IMR-90 (cell line): ENCODE data around the gene LMTK2. TPM values are rescaled to one million over a fixed set of nuclear protein-coding genes. Genes with fewer than 3 reads are reported as not detected.

Experiments used
- ATAC-seq: fragments of 200-7000 bp; cut with Tn5 transposase; 2 replicates; pipeline ENCODE4 v1.9.1; 2020; ENCODE audit warnings: low read depth, mild to moderate bottlenecking, moderate library complexity
- BruUV-seq: library from RNA; stranded (reverse); fragments of 400-500 nt; replicated peaks from 2 replicates; lab custom pipeline; 2021; lab: Mats Ljungman, UMichigan
- CTCF ChIA-PET: fragments of 300-600 bp; formaldehyde crosslinking; extraction: SDS; loops from one replicate; lab custom pipeline; 2021; ENCODE audit warnings: antibody characterized with exemption; lab: Yijun Ruan, JAX
- POLR2A ChIA-PET: fragments of 300-600 bp; sonication (Branson Sonifier 250); formaldehyde crosslinking; loops from one replicate; lab custom pipeline; 2022; ENCODE audit warnings: antibody characterized with exemption; ENCODE audit not compliant: unreplicated experiment; lab: Charles Lee
- DNase-seq: peaks from one replicate; pipeline ENCODE4 v3.0.0; 2013
- H2AFZ ChIP-seq: replicated peaks from 2 replicates; pipeline ENCODE3; 2013; ENCODE audit warnings: low read length, mild to moderate bottlenecking; ENCODE audit not compliant: poor library complexity
- H2AK5ac ChIP-seq: 2 replicates; pipeline ENCODE4 v1.6.1; 2013; ENCODE audit warnings: low read depth, low read length, inconsistent platforms
- H2AK9ac ChIP-seq: replicated peaks from 2 replicates; pipeline ENCODE3; 2013; ENCODE audit warnings: mild to moderate bottlenecking, low read depth, low read length, moderate library complexity; ENCODE audit not compliant: poor library complexity
- H2BK120ac ChIP-seq: 2 replicates; pipeline ENCODE4 v1.6.1; 2013; ENCODE audit warnings: low read depth, low read length, inconsistent platforms
- H2BK15ac ChIP-seq: 3 replicates; pipeline ENCODE4 v1.6.1; 2013; ENCODE audit warnings: low read depth, low read length, inconsistent platforms
- H2BK20ac ChIP-seq: 2 replicates; pipeline ENCODE4 v1.6.1; 2013; ENCODE audit warnings: low read depth, mild to moderate bottlenecking, inconsistent platforms, low read length, moderate library complexity
- H2BK5ac ChIP-seq: 2 replicates; pipeline ENCODE4 v1.6.1; 2013; ENCODE audit warnings: mild to moderate bottlenecking, low read depth, low read length, inconsistent platforms; ENCODE audit not compliant: poor library complexity, severe bottlenecking
- H3K14ac ChIP-seq: replicated peaks from 2 replicates; pipeline ENCODE4 v1.6.1; 2013; ENCODE audit warnings: low read depth, low read length, inconsistent platforms
- H3K18ac ChIP-seq: 2 replicates; pipeline ENCODE4 v1.6.1; 2013; ENCODE audit warnings: low read depth, low read length, control low read depth
- H3K23ac ChIP-seq: 2 replicates; pipeline ENCODE4 v1.6.1; 2013; ENCODE audit warnings: low read depth, low read length, inconsistent platforms
- H3K27ac ChIP-seq: 2 replicates; pipeline ENCODE4 v1.5.1; 2013; ENCODE audit warnings: mild to moderate bottlenecking, control low read depth, low read length; ENCODE audit not compliant: insufficient read depth
- H3K27me3 ChIP-seq: 2 replicates; pipeline ENCODE4 v1.6.1; 2013; ENCODE audit warnings: low read length; ENCODE audit not compliant: control insufficient read depth, insufficient read depth
- H3K36me3 ChIP-seq: 2 replicates; pipeline ENCODE4 v1.6.1; 2013; ENCODE audit warnings: low read length, mixed read lengths; ENCODE audit not compliant: control insufficient read depth, insufficient read depth
- H3K4ac ChIP-seq: 2 replicates; pipeline ENCODE4 v1.6.1; 2013; ENCODE audit warnings: low read depth, low read length, inconsistent platforms
- H3K4me1 ChIP-seq: 2 replicates; pipeline ENCODE4 v1.6.1; 2013; ENCODE audit warnings: low read length, mixed read lengths; ENCODE audit not compliant: control insufficient read depth, insufficient read depth
- H3K4me2 ChIP-seq: 2 replicates; pipeline ENCODE4 v1.6.1; 2013; ENCODE audit warnings: low read depth, mild to moderate bottlenecking, control low read depth, low read length, moderate library complexity
- H3K4me3 ChIP-seq: 2 replicates; pipeline ENCODE4 v1.5.1; 2013; ENCODE audit warnings: low read depth, mild to moderate bottlenecking, control low read depth, low read length, moderate library complexity; ENCODE audit not compliant: insufficient read depth
- H3K56ac ChIP-seq: 2 replicates; pipeline ENCODE4 v1.6.1; 2013; ENCODE audit warnings: low read length, inconsistent platforms; ENCODE audit not compliant: insufficient read depth; ENCODE audit errors: extremely low read depth
- H3K79me1 ChIP-seq, 2 experiments: 2 replicates each; pipeline ENCODE4 v1.6.1; 2013; ENCODE audit warnings: low read length in 2 of 2, inconsistent platforms in 1 of 2, low read depth in 1 of 2
- H3K9ac ChIP-seq: 2 replicates; pipeline ENCODE4 v1.6.1; 2013; ENCODE audit warnings: low read depth, low read length, control low read depth
- H3K9me1 ChIP-seq: 2 replicates; pipeline ENCODE4 v1.6.1; 2013; ENCODE audit warnings: low read length, inconsistent platforms; ENCODE audit not compliant: insufficient read depth
- H3K9me3 ChIP-seq: 2 replicates; pipeline ENCODE4 v1.6.1; 2013; ENCODE audit warnings: low read length; ENCODE audit not compliant: control insufficient read depth, insufficient read depth
- H4K20me1 ChIP-seq: 2 replicates; pipeline ENCODE4 v1.6.1; 2013; ENCODE audit warnings: low read length, inconsistent platforms; ENCODE audit not compliant: insufficient read depth
- H4K5ac ChIP-seq: 2 replicates; pipeline ENCODE4 v1.6.1; 2013; ENCODE audit warnings: mild to moderate bottlenecking, low read depth, low read length, control low read depth
- H4K8ac ChIP-seq, 2 experiments: 2 replicates each; pipeline ENCODE4 v1.6.1; 2013; ENCODE audit warnings: low read depth in 2 of 2, low read length in 2 of 2, control low read depth in 1 of 2, inconsistent platforms in 1 of 2
- H4K91ac ChIP-seq: 2 replicates; pipeline ENCODE4 v1.6.1; 2013; ENCODE audit warnings: low read depth, low read length, inconsistent platforms; ENCODE audit not compliant: insufficient read depth
- BHLHE40 ChIP-seq: fragments of 150-350 bp; IDR thresholded peaks from 2 replicates; pipeline ENCODE4 v1.6.1; 2016; ENCODE audit warnings: mild to moderate bottlenecking, low read depth, low read length
- CEBPB ChIP-seq: IDR thresholded peaks from 2 replicates; pipeline ENCODE4 v1.6.1; 2012; ENCODE audit warnings: low read depth, low read length, improper control_type of control experiment
- CHD1 ChIP-seq: IDR thresholded peaks from 2 replicates; pipeline ENCODE4 v1.6.1; 2012; ENCODE audit warnings: low read depth, low read length, improper control_type of control experiment
- CTCF ChIP-seq: conservative IDR thresholded peaks from 2 replicates; pipeline ENCODE4 v1.5.1; 2012; ENCODE audit warnings: mild to moderate bottlenecking, low read depth, low read length, improper control_type of control experiment
- FOS ChIP-seq: fragments of 150-350 bp; IDR thresholded peaks from 2 replicates; pipeline ENCODE4 v1.6.1; 2016; ENCODE audit warnings: low read depth, low read length
- MAFK ChIP-seq: IDR thresholded peaks from 2 replicates; pipeline ENCODE4 v1.6.1; 2012; ENCODE audit warnings: low read depth, low read length, improper control_type of control experiment
- MAZ ChIP-seq: IDR thresholded peaks from 2 replicates; pipeline ENCODE4 v1.6.1; 2012; ENCODE audit warnings: low read depth, mild to moderate bottlenecking, low read length, improper control_type of control experiment, moderate library complexity, borderline replicate concordance
- MXI1 ChIP-seq: IDR thresholded peaks from 2 replicates; pipeline ENCODE4 v1.6.1; 2012; ENCODE audit warnings: low read depth, mild to moderate bottlenecking, low read length, moderate library complexity, borderline replicate concordance
- NFE2L2 ChIP-seq: fragments of 150-350 bp; IDR thresholded peaks from 2 replicates; pipeline ENCODE4 v1.6.1; 2016; ENCODE audit warnings: low read depth, mild to moderate bottlenecking, low read length
- POLR2A ChIP-seq: IDR thresholded peaks from 2 replicates; pipeline ENCODE4 v1.6.1; 2012; ENCODE audit warnings: mild to moderate bottlenecking, low read depth, low read length
- RAD21 ChIP-seq: IDR thresholded peaks from 2 replicates; pipeline ENCODE4 v1.6.1; 2012; ENCODE audit warnings: low read length, improper control_type of control experiment
- RCOR1 ChIP-seq: IDR thresholded peaks from 2 replicates; pipeline ENCODE4 v1.6.1; 2012; ENCODE audit warnings: mild to moderate bottlenecking, low read length, improper control_type of control experiment; ENCODE audit not compliant: insufficient replicate concordance
- RFX5 ChIP-seq: IDR thresholded peaks from 2 replicates; pipeline ENCODE4 v1.8.0; 2012; ENCODE audit warnings: low read depth, mild to moderate bottlenecking, low read length, moderate library complexity
- SMC3 ChIP-seq: fragments of 150-350 bp; IDR thresholded peaks from 2 replicates; pipeline ENCODE4 v1.6.1; 2016; ENCODE audit warnings: low read depth, mild to moderate bottlenecking, antibody characterized with exemption, low read length, moderate library complexity
- WGBS, 2 experiments: methylation state at CpG; one replicate each; pipeline versions ENCODE4 v1.1.5 to v1.1.7; 2013; ENCODE audit warnings: missing lambda C conversion rate in 2 of 2; ENCODE audit not compliant: insufficient read length in 1 of 2; ENCODE audit errors: extremely low coverage in 2 of 2; 5-methylcytosine and 5-hydroxymethylcytosine counted together
- dilution Hi-C: fragments of 300-500 bp; cut with HindIII; formaldehyde crosslinking; loops from one replicate; pipeline ENCODE4 v1.14.3; 2018; ENCODE audit warnings: low sequenced_read_pairs; ENCODE audit not compliant: unreplicated experiment
- in situ Hi-C: fragments of 300-500 bp; cut with MboI; formaldehyde crosslinking; loops from 3 replicates; pipeline ENCODE4 v1.14.3; 2019; ENCODE audit warnings: low sequenced_read_pairs, inconsistent platforms, mixed read lengths
- intact Hi-C: fragments of 100-400 bp; cut with micrococcal nuclease; formaldehyde crosslinking; loops from 2 replicates; pipeline ENCODE4 v1.10.0; 2022
- polyA plus RNA-seq, 3 experiments: library from polyadenylated mRNA; depleted of rRNA; stranded (reverse); fragments of >200 nt; gene quantifications; 2 replicates each; pipeline ENCODE4 v1.2.3, GENCODE V29; 2012; ENCODE audit warnings: low replicate concordance in 1 of 3
- total RNA-seq: library from RNA; depleted of rRNA; stranded (reverse); fragments of >200 nt; gene quantifications from 2 replicates; pipeline ENCODE4 v1.2.3, GENCODE V29; 2012
- TF ChIP-seq, protein P1 (sequence below): fragments of 150-350 bp; IDR thresholded peaks from 2 replicates; pipeline ENCODE4 v1.6.1; 2017; ENCODE audit warnings: mild to moderate bottlenecking, antibody characterized with exemption, low read length, low read depth
- TF ChIP-seq, protein P2 (sequence below): fragments of 150-350 bp; IDR thresholded peaks from 2 replicates; pipeline ENCODE4 v1.6.1; 2016; ENCODE audit warnings: low read depth, mild to moderate bottlenecking, low read length, moderate library complexity, borderline replicate concordance

LMTK2 gene
- total and polyA plus RNA-seq, 2 of the 4 experiments (the other 2 are of a cell fraction) = 4.4 to 5.0 TPM

DNA sequence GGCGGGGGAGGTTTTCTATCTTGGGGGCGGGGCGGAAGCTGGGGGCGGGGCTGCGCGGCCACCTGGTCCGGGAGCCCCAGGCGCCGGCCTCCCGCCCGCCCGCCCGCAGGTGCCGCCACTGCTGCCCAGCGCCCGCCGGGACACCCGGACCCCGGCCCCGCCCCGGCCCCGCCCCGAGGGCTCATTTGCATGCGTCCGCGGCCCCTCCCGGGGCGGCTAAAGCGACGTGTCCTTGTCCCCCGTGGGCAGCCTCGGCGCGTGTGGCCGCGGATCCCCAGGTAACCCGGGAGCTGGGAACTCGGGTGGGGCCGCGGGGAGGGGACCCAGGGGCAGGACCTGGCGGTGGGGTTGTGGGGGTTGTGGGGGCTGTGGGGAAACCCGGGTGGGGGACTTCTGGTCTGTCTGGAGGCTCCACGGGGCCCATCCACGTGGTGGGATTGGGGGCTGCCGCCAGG is 104.6 kb downstream of the LMTK2 start, which contains the start of gene BHLHA15:
BHLHA15 (plus strand) TSS at position 219 of the 455 bp plus-strand sequence. CDS start 871 bp downstream, outside the sequence.
- H3K14ac ChIP-seq = no peak within 1 kb of the TSS
- ChIA-PET POLR2A (no interaction called here), CTCF (no interaction called here)
- in situ Hi-C loops (no loop called here), intact Hi-C loops (no loop called here), dilution Hi-C loops (no loop called here)
- H3K27ac ChIP-seq = no peak within 1 kb of the TSS
- H4K8ac ChIP-seq = peak within 1 kb of the TSS in 1 of 2 experiments; percentile 4; a peak in 1 of 4 replicates
- H4K20me1 ChIP-seq = no peaks in the 10 kb centered on the region
- H3K56ac ChIP-seq = no peak within 1 kb of the TSS
- H2AFZ ChIP-seq = peak within 1 kb of the TSS; percentile 63
- H2AK9ac ChIP-seq = peak within 1 kb of the TSS; percentile 72
- peak within 1 kb of the TSS; percentile 61 for H3K4me2 ChIP-seq
- H4K91ac ChIP-seq = no peak within 1 kb of the TSS
- 19% methylated on average over 5 of the region's 45 CpGs; no CpG with 5 or more reads in 1 of the 2 experiments for WGBS, 2 experiments
- no peak within 1 kb of the TSS for H2BK120ac ChIP-seq
- H2BK20ac ChIP-seq = no peak within 1 kb of the TSS
- H4K5ac ChIP-seq = no peak within 1 kb of the TSS
- H2AK5ac ChIP-seq = peak within 1 kb of the TSS; percentile 8; the same call in 1 of the 2 replicates
- H3K36me3 ChIP-seq = peaks cover 11% of the 10 kb centered on the region
- no peak within 1 kb of the TSS for H2BK5ac ChIP-seq
- DNase-seq = no peak
- no peaks in the 10 kb centered on the region for H3K4me1 ChIP-seq
- H3K23ac ChIP-seq = no peak within 1 kb of the TSS
- H3K9me1 ChIP-seq = no peaks in the 10 kb centered on the region
- no peaks in the 10 kb centered on the region for H3K27me3 ChIP-seq
- no peaks in the 10 kb centered on the region for H3K9me3 ChIP-seq
- peak; percentile 53; the same call in 1 of the 2 replicates for ATAC-seq
- no peak within 1 kb of the TSS for H3K4ac ChIP-seq
- H3K79me1 ChIP-seq = no peaks in the 10 kb centered on the region
- no TSS peak for BruUV-seq
- H2BK15ac ChIP-seq = no peak within 1 kb of the TSS
- no peak for TF ChIP-seq BHLHE40
- TF ChIP-seq CHD1 = no peak
- TF ChIP-seq CTCF = no peak
- TF ChIP-seq FOS = no peak
- no peak for TF ChIP-seq RCOR1
- TF ChIP-seq SMC3 = no peak
- no peak for TF ChIP-seq MAFK
- no peak for TF ChIP-seq RAD21
- TF ChIP-seq, protein P1, sequence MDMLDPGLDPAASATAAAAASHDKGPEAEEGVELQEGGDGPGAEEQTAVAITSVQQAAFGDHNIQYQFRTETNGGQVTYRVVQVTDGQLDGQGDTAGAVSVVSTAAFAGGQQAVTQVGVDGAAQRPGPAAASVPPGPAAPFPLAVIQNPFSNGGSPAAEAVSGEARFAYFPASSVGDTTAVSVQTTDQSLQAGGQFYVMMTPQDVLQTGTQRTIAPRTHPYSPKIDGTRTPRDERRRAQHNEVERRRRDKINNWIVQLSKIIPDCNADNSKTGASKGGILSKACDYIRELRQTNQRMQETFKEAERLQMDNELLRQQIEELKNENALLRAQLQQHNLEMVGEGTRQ = no peak
- no peak for TF ChIP-seq POLR2A
- no peak for TF ChIP-seq CEBPB
- TF ChIP-seq, protein P2, sequence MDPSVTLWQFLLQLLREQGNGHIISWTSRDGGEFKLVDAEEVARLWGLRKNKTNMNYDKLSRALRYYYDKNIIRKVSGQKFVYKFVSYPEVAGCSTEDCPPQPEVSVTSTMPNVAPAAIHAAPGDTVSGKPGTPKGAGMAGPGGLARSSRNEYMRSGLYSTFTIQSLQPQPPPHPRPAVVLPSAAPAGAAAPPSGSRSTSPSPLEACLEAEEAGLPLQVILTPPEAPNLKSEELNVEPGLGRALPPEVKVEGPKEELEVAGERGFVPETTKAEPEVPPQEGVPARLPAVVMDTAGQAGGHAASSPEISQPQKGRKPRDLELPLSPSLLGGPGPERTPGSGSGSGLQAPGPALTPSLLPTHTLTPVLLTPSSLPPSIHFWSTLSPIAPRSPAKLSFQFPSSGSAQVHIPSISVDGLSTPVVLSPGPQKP = no peak
- no peak for TF ChIP-seq NFE2L2
- TF ChIP-seq MXI1 = no peak
- TF ChIP-seq RFX5 = no peak
- no peak for TF ChIP-seq MAZ
- H3K9ac ChIP-seq = no peak within 1 kb of the TSS
- peak within 1 kb of the TSS; percentile 20 for H3K4me3 ChIP-seq
- no peak within 1 kb of the TSS for H3K18ac ChIP-seq
